Neural progenitor cell (in vitro differentiated cells): ENCODE results near the gene ASTE1.

Source experiments
- CTCF ChIP-seq: fragments of 200-600 bp; sonication (generic); IDR thresholded peaks from 2 replicates; pipeline ENCODE4 v1.5.1; 2017; ENCODE audit warnings: antibody characterized with exemption, mild to moderate bottlenecking
- EZH2 ChIP-seq: fragments of 200-600 bp; sonication (generic); IDR thresholded peaks from 2 replicates; pipeline ENCODE4 v1.6.1; 2017; ENCODE audit warnings: antibody characterized with exemption, mild to moderate bottlenecking, moderate library complexity
- EZH2phosphoT487 ChIP-seq: fragments of 200-600 bp; sonication (generic); IDR thresholded peaks from 2 replicates; pipeline ENCODE4 v1.6.1; 2017; ENCODE audit warnings: antibody characterized with exemption

- no peak for TF ChIP-seq CTCF
- TF ChIP-seq EZH2phosphoT487, result no peak
- no peak for TF ChIP-seq EZH2
These were observed 21.4 kb upstream of the ASTE1 start for GRCh38 chr3:131048030-131048429.
